ENCODE measurements around the gene BAZ1B.

The BAZ1B gene

GRCh38 chr7:73442222-73442902 lies 79.7 kb downstream of the BAZ1B start:
- Histone ChIP-seq H3K9me2 (ENCODE audit: low read depth, low read length) (no peaks in the 10 kb centered on the region), H3K27ac (ENCODE audit: low read depth, low read length, poor library complexity, severe bottlenecking) (no peak overlapping the region), H3K4me1 (ENCODE audit: insufficient read depth, low read length, severe bottlenecking) (no peaks in the 10 kb centered on the region), H2AFZ (ENCODE audit: low read length) (no peak overlapping the region), H3K9ac (ENCODE audit: low read length) (no peak overlapping the region), H3K4me3 (ENCODE audit: low read depth, low read length, poor library complexity, severe bottlenecking) (no peak overlapping the region), H3K4me2 (ENCODE audit: low read length) (no peak overlapping the region), H3K27me3 (ENCODE audit: insufficient read depth, low read length) (no peaks in the 10 kb centered on the region), H3K79me2 (ENCODE audit: insufficient read depth, low read length) (no peaks in the 10 kb centered on the region), H3K9me3 (ENCODE audit: low read length) (no peaks in the 10 kb centered on the region), H3K36me3 (ENCODE audit: insufficient read depth, low read length) (peaks cover 85% of the 10 kb centered on the region), H4K20me1 (ENCODE audit: insufficient read depth, low read length) (no peaks in the 10 kb centered on the region), H3F3A (ENCODE audit: insufficient read depth, low read length) (no peaks in the 10 kb centered on the region)
- TF ChIP-seq CTCF (IDR thresholded peaks at IDR 0.05; ENCODE audit: low read length) = no peak

GRCh38 chr7:73439410-73439704 lies 82.7 kb downstream of the BAZ1B start:
- H3K9me2 ChIP-seq (ENCODE audit: low read depth, low read length) = no peaks in the 10 kb centered on the region
- H3K27me3 ChIP-seq (ENCODE audit: insufficient read depth, low read length) = no peaks in the 10 kb centered on the region
- H4K20me1 ChIP-seq (ENCODE audit: insufficient read depth, low read length) = no peaks in the 10 kb centered on the region
- no peak overlapping the region for H3K9ac ChIP-seq (ENCODE audit: low read length)
- no peak overlapping the region for H2AFZ ChIP-seq (ENCODE audit: low read length)
- H3K27ac ChIP-seq (ENCODE audit: low read depth, low read length, poor library complexity, severe bottlenecking) = no peak overlapping the region
- no peak overlapping the region for H3K4me2 ChIP-seq (ENCODE audit: low read length)
- H3K36me3 ChIP-seq (ENCODE audit: insufficient read depth, low read length) = peaks cover 55% of the 10 kb centered on the region
- H3K79me2 ChIP-seq (ENCODE audit: insufficient read depth, low read length) = no peaks in the 10 kb centered on the region
- no peaks in the 10 kb centered on the region for H3F3A ChIP-seq (ENCODE audit: insufficient read depth, low read length)
- no peak overlapping the region for H3K4me3 ChIP-seq (ENCODE audit: low read depth, low read length, poor library complexity, severe bottlenecking)
- TF ChIP-seq CTCF (IDR thresholded peaks at IDR 0.05; ENCODE audit: low read length) (no peak), EZH2 (IDR thresholded peaks at IDR 0.05; ENCODE audit: borderline replicate concordance, low read length) (no peak)
- no peaks in the 10 kb centered on the region for H3K9me3 ChIP-seq (ENCODE audit: low read length)
- no peaks in the 10 kb centered on the region for H3K4me1 ChIP-seq (ENCODE audit: insufficient read depth, low read length, severe bottlenecking)

GRCh38 chr7:73438547-73439409 lies 83.3 kb downstream of the BAZ1B start:
- Histone ChIP-seq H3K36me3 (ENCODE audit: insufficient read depth, low read length) (peaks cover 49% of the 10 kb centered on the region), H3K27me3 (ENCODE audit: insufficient read depth, low read length) (no peaks in the 10 kb centered on the region), H3K9me3 (ENCODE audit: low read length) (no peaks in the 10 kb centered on the region), H3K4me3 (ENCODE audit: low read depth, low read length, poor library complexity, severe bottlenecking) (no peak overlapping the region), H3K9ac (ENCODE audit: low read length) (no peak overlapping the region), H3K4me2 (ENCODE audit: low read length) (no peak overlapping the region), H3K79me2 (ENCODE audit: insufficient read depth, low read length) (no peaks in the 10 kb centered on the region), H4K20me1 (ENCODE audit: insufficient read depth, low read length) (no peaks in the 10 kb centered on the region), H2AFZ (ENCODE audit: low read length) (no peak overlapping the region), H3K9me2 (ENCODE audit: low read depth, low read length) (no peaks in the 10 kb centered on the region), H3K4me1 (ENCODE audit: insufficient read depth, low read length, severe bottlenecking) (no peaks in the 10 kb centered on the region), H3K27ac (ENCODE audit: low read depth, low read length, poor library complexity, severe bottlenecking) (no peak overlapping the region), H3F3A (ENCODE audit: insufficient read depth, low read length) (no peaks in the 10 kb centered on the region)
- TF ChIP-seq EZH2 (IDR thresholded peaks at IDR 0.05; ENCODE audit: borderline replicate concordance, low read length) (no peak), CTCF (IDR thresholded peaks at IDR 0.05; ENCODE audit: low read length) (no peak)

Measured in OCI-LY1 (cell line).